Endothelial cell of umbilical vein (primary cell): Measurements from ENCODE around the gene OR7C2. TPM values are rescaled to one million over a fixed set of nuclear protein-coding genes. Genes with fewer than 3 reads are reported as not detected.

Experiments
- BruUV-seq: library from RNA; stranded (reverse); fragments of 400-500 nt; replicated peaks from 2 replicates; lab custom pipeline; 2021; lab: Mats Ljungman, UMichigan
- CTCF ChIA-PET: fragments of 300-600, 350-600 bp; sonication (Branson Sonifier 250); formaldehyde crosslinking; loops from one replicate; lab custom pipeline; 2021; ENCODE audit warnings: antibody characterized with exemption, inconsistent platforms; lab: Charles Lee
- POLR2A ChIA-PET: fragments of 300-600, 350-600 bp; sonication (Branson Sonifier 250); formaldehyde crosslinking; loops from one replicate; lab custom pipeline; 2021; ENCODE audit warnings: antibody characterized with exemption, inconsistent platforms; lab: Charles Lee
- DNase-seq: peaks from one replicate; pipeline ENCODE4 v3.0.0-alpha.2; 2011; ENCODE audit warnings: low read depth, low spot score
- FAIRE-seq: peaks from 2 replicates; lab custom pipeline; 2011; peaks lifted over from hg19 to GRCh38; lab: Jason Lieb, UNC
- H2AFZ ChIP-seq: 2 replicates; pipeline ENCODE4 v1.6.0; 2012; ENCODE audit warnings: low read depth, low read length, control low read depth, inconsistent platforms
- H3K27ac ChIP-seq: 2 replicates; pipeline ENCODE4 v1.5.1; 2011; ENCODE audit warnings: low read depth, mild to moderate bottlenecking, control low read depth, low read length, moderate library complexity; ENCODE audit not compliant: insufficient read depth
- H3K27me3 ChIP-seq, 2 experiments: 2 replicates each; pipeline versions ENCODE4 v1.6.0 to v1.6.1; 2011; ENCODE audit warnings: low read length in 2 of 2, mixed read lengths in 1 of 2; ENCODE audit not compliant: control insufficient read depth in 2 of 2, insufficient read depth in 2 of 2
- H3K36me3 ChIP-seq, 2 experiments: 2 replicates in 1 of 2; 3 replicates in 1 of 2; pipeline ENCODE4 v1.5.1; 2011; ENCODE audit warnings: low read length in 2 of 2, mild to moderate bottlenecking in 1 of 2, moderate library complexity in 1 of 2; ENCODE audit not compliant: control insufficient read depth in 2 of 2, insufficient read depth in 2 of 2; ENCODE audit errors: extremely low read depth in 1 of 2
- H3K4me1 ChIP-seq: 3 replicates; pipeline ENCODE4 v1.5.1; 2011; ENCODE audit warnings: mild to moderate bottlenecking, low read length; ENCODE audit not compliant: control insufficient read depth, insufficient read depth; ENCODE audit errors: extremely low read depth
- H3K4me2 ChIP-seq: 2 replicates; pipeline ENCODE4 v1.6.1; 2011; ENCODE audit warnings: low read length, control low read depth, mixed read lengths; ENCODE audit not compliant: insufficient read depth
- H3K4me3 ChIP-seq, 3 experiments: fragments of 200-600 bp in 1 of 3; sonication (generic), shearing (Covaris generic) in 1 of 3; replicated peaks in 1 of 3; 2 replicates each; pipeline ENCODE4 v1.5.1; 2011 to 2016; ENCODE audit warnings: control low read depth in 3 of 3, low read length in 3 of 3, mild to moderate bottlenecking in 2 of 3, inconsistent platforms in 1 of 3, low read depth in 1 of 3, moderate library complexity in 1 of 3; ENCODE audit not compliant: insufficient read depth in 1 of 3
- H3K79me2 ChIP-seq: 2 replicates; pipeline ENCODE4 v1.6.0; 2012; ENCODE audit warnings: low read length, inconsistent platforms; ENCODE audit not compliant: control insufficient read depth, insufficient read depth
- H3K9ac ChIP-seq: replicated peaks from 2 replicates; pipeline ENCODE3; 2011; ENCODE audit warnings: low read length, control low read depth; ENCODE audit not compliant: insufficient read depth; ENCODE audit errors: extremely low read depth
- H3K9me1 ChIP-seq: replicated peaks from 3 replicates; pipeline ENCODE4 v1.6.0; 2011; ENCODE audit warnings: mild to moderate bottlenecking, low read length; ENCODE audit not compliant: control insufficient read depth, insufficient read depth; ENCODE audit errors: extremely low read depth
- H3K9me3 ChIP-seq: replicated peaks from 2 replicates; pipeline ENCODE4 v1.5.1; 2012; ENCODE audit warnings: low read length, inconsistent platforms; ENCODE audit not compliant: control insufficient read depth, insufficient read depth
- H4K20me1 ChIP-seq: replicated peaks from 2 replicates; pipeline ENCODE3; 2011; ENCODE audit warnings: mild to moderate bottlenecking, low read length; ENCODE audit not compliant: control insufficient read depth, insufficient read depth; ENCODE audit errors: extremely low read depth
- CTCF ChIP-seq, 2 donors: IDR thresholded peaks; 1 replicate in 1 of 2; 2 replicates in 1 of 2; pipeline ENCODE4 v1.5.1; 2011; ENCODE audit warnings: low read length in 2 of 2, mild to moderate bottlenecking in 2 of 2, moderate library complexity in 2 of 2, control low read depth in 1 of 2, inconsistent platforms in 1 of 2, low read depth in 1 of 2; ENCODE audit not compliant: insufficient read depth in 1 of 2; ENCODE audit errors: extremely low read depth in 1 of 2
- EZH2 ChIP-seq: IDR thresholded peaks from 2 replicates; pipeline ENCODE4 v1.6.1; 2012; ENCODE audit warnings: borderline replicate concordance, low read depth, mild to moderate bottlenecking, moderate library complexity, low read length, inconsistent platforms; ENCODE audit not compliant: severe bottlenecking
- FOS ChIP-seq: IDR thresholded peaks from 2 replicates; pipeline ENCODE4 v1.6.1; 2011; ENCODE audit warnings: mild to moderate bottlenecking, low read length, moderate library complexity, borderline replicate concordance; ENCODE audit not compliant: insufficient read depth
- GATA2 ChIP-seq: IDR thresholded peaks from 2 replicates; pipeline ENCODE4 v1.7.0; 2011; ENCODE audit warnings: low read depth, mild to moderate bottlenecking, moderate library complexity, mixed read lengths, low read length; ENCODE audit not compliant: insufficient read length, insufficient read depth
- JUN ChIP-seq: IDR thresholded peaks from 2 replicates; pipeline ENCODE4 v1.6.1; 2011; ENCODE audit warnings: borderline replicate concordance, low read depth; ENCODE audit not compliant: insufficient read length, insufficient read depth
- MAX ChIP-seq: IDR thresholded peaks from 2 replicates; pipeline ENCODE4 v1.6.1; 2011; ENCODE audit not compliant: insufficient read depth, insufficient read length
- MYC ChIP-seq: IDR thresholded peaks from one replicate; pipeline ENCODE4 v1.6.1; 2011; ENCODE audit warnings: mild to moderate bottlenecking, low read depth, low read length
- POLR2A ChIP-seq: IDR thresholded peaks from 2 replicates; pipeline ENCODE4 v1.6.1; 2012; ENCODE audit warnings: low read depth, mild to moderate bottlenecking, control low read depth, low read length
- POLR2AphosphoS5 ChIP-seq: IDR thresholded peaks from 2 replicates; pipeline ENCODE4 v1.6.1; 2012; ENCODE audit warnings: low read depth, mild to moderate bottlenecking, control low read depth, low read length, moderate library complexity; ENCODE audit not compliant: insufficient read depth
- dilution Hi-C: fragments of 300-500 bp; cut with MboI; formaldehyde crosslinking; loops from one replicate; pipeline ENCODE4 v1.15.0; 2019; ENCODE audit warnings: low sequenced_read_pairs; ENCODE audit not compliant: extremely low pct_ligation_motif_present
- intact Hi-C: fragments of 100-400 bp; cut with micrococcal nuclease; formaldehyde crosslinking; loops from one replicate; pipeline ENCODE4 v1.10.0; 2022
- polyA plus RNA-seq, 4 experiments: library from polyadenylated mRNA; depleted of rRNA in 3 of 4; stranded (reverse) in 3 of 4; unstranded in 1 of 4; fragments of >200 nt; gene quantifications; 2 replicates each; pipeline versions ENCODE4 v1.2.1 to v1.2.3, GENCODE V29; 2011 to 2012; ENCODE audit warnings: missing spikeins in 1 of 4
- total RNA-seq: library from RNA; stranded (reverse); gene quantifications from 2 replicates; pipeline ENCODE4 v1.2.3, GENCODE V29; 2021

Gene OR7C2
- total and polyA plus RNA-seq, 2 donors (not counting 3 experiments of a cell fraction or from before 2014, with no cell fraction given) = not detected

GRCh38 chr19:14959263-14959662 lies 18.0 kb downstream of the OR7C2 start:
- FAIRE-seq = no peak
- H3K9ac ChIP-seq = no peak overlapping the region
- no peak overlapping the region for H3K4me3 ChIP-seq
- no peaks in the 10 kb centered on the region for H3K79me2 ChIP-seq
- H3K27me3 ChIP-seq = no peaks in the 10 kb centered on the region
- intact Hi-C loops (no loop called here), dilution Hi-C loops (no loop called here)
- no peak overlapping the region for H3K4me2 ChIP-seq
- TF ChIP-seq POLR2AphosphoS5 = no peak
- TF ChIP-seq POLR2A = no peak
- no peak for TF ChIP-seq CTCF (IDR thresholded peaks at IDR 0.05; ENCODE audit: extremely low read depth in 1 of 2, insufficient read depth in 1 of 2, low read depth in 1 of 2, low read length in 2 of 2)
- TF ChIP-seq FOS = no peak
- TF ChIP-seq MYC = no peak
- no peak for TF ChIP-seq GATA2
- TF ChIP-seq EZH2 = no peak
- no peak for TF ChIP-seq MAX
- no peak for TF ChIP-seq JUN
- BruUV-seq = no TSS peak
- H3K27ac ChIP-seq = no peak overlapping the region
- no peak overlapping the region for H2AFZ ChIP-seq
- H3K9me1 ChIP-seq = no peaks in the 10 kb centered on the region
- ChIA-PET POLR2A (no interaction called here), CTCF (no interaction called here)
- H3K9me3 ChIP-seq = peaks cover 5% of the 10 kb centered on the region
- H3K36me3 ChIP-seq = no peaks in the 10 kb centered on the region
- no peaks in the 10 kb centered on the region for H3K4me1 ChIP-seq
- DNase-seq = no peak
- no peaks in the 10 kb centered on the region for H4K20me1 ChIP-seq
